ENCODE results near the gene C3orf18.

DNA sequence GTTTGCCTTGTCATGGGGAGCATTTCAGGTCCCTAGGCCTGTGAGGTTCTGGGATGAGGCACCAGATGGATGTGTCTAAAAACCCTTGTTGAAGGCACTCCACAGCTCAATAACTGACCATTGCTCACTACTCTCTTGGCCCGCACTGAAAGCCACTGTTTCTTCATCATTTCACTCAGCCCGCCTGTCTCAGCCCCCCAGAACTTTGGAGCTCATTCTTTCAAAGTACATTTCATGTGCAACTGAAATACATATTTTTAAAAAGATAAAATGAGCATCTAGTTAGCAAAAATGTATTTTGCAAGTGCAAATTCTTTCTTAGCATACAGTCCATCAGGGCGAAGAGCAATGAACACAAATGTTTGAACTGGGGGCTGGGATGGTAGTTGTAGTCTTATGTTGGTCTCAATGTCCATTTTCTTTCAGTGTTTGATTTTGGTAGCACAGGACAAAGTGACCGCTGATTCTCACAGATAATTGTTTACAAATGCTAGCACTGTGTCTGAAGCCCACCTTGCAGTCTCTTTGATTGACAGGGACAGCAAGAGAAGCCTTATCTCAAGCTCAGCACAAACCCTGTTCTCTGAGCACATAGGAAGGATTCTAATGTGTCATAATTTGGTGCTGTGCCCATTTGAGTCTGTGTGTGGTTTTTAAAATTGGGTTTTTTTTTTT is 21.3 kb upstream of the C3orf18 start:
- TF ChIP-seq, protein P1, sequence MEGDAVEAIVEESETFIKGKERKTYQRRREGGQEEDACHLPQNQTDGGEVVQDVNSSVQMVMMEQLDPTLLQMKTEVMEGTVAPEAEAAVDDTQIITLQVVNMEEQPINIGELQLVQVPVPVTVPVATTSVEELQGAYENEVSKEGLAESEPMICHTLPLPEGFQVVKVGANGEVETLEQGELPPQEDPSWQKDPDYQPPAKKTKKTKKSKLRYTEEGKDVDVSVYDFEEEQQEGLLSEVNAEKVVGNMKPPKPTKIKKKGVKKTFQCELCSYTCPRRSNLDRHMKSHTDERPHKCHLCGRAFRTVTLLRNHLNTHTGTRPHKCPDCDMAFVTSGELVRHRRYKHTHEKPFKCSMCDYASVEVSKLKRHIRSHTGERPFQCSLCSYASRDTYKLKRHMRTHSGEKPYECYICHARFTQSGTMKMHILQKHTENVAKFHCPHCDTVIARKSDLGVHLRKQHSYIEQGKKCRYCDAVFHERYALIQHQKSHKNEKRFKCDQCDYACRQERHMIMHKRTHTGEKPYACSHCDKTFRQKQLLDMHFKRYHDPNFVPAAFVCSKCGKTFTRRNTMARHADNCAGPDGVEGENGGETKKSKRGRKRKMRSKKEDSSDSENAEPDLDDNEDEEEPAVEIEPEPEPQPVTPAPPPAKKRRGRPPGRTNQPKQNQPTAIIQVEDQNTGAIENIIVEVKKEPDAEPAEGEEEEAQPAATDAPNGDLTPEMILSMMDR (IDR thresholded peaks at IDR 0.05): no peak
- no peak for TF ChIP-seq POLR2A (IDR thresholded peaks at IDR 0.05)

All from heart left ventricle (tissue), 13 donors.